NCI-H2029 (cell line): Measurements from ENCODE around the gene EVC2.

ENCODE experiments used
- DNase-seq: peaks from one replicate; lab custom pipeline; 2025; lab: John Stamatoyannopoulos, UW

Gene EVC2

GRCh38 chr4:5711479-5712184, 3.3 kb upstream of the EVC2 start:
- no peak for DNase-seq

DNA sequence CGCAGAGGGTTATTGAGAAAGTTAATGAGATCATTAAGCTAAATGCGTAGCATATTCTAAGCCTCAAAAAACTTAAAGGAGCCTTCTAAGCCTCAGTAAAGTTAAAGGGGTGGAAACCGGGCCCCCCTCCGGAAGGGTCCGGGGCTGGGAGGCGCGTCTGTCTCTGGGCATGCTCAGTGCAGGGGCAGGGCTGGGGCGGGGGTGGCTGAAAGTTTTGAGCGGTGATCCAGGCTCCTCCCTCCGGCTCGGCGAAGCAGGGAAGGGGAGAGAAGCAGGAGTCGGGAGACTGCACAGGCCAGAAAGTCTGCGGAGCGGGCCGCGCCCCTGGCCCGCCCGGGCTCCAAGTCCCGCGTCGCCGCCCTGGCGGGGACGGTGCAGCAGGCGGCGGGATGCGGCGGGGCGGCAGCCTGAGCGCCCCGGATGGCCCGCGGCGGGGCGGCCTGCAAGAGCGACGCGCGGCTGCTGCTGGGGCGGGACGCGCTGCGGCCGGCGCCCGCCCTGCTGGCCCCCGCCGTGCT, 2.7 kb upstream of the EVC2 start, which contains the start of gene EVC:
EVC (plus strand) TSS at position 241 of the 518 bp plus-strand sequence; CDS start at position 421, 180 bp downstream.
- DNase-seq = no peak

GRCh38 chr4:5710065-5710960, 2.0 kb upstream of the EVC2 start:
- no peak for DNase-seq

- no peak for DNase-seq
These were observed 832 bp upstream of the EVC2 start for GRCh38 chr4:5709207-5709575.

DNA sequence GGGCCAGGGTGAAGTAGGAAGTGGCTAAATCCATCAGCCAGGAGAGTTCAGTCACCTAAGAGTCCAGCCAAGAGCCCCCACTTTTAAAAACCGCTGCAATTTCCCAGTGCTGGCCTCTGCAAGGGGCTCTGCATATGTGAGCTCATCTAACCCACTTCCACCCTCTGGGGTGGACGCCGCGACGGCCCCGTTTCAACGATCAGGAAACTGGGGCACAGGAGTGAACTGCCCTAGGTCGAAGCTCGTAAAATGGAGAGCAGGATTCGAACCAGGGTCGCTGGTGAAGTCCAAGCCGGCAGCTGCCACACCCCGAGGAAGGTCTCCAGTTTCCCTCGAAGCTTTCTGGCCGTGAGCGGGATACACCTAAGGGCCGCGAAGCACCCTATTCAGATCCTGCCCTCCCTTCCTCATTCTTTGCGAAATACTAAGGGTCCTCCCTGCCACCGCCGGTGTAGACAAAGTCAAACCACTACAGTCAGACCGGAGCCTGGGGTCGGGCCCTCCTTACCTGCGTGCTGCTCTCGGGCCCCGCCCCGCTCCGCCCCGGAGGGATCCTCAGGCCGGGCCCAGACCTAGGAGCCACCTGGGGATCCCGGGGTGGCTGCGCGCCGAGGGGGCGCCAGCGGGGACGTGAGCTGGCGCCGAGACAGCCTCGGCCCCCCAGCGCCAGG, 446 bp downstream of the EVC2 start:
- DNase-seq = no peak

GRCh38 chr4:5707366-5707765, 993 bp downstream of the EVC2 start:
- no peak for DNase-seq

- DNase-seq = no peak
These were observed 1.7 kb downstream of the EVC2 start for GRCh38 chr4:5706486-5707290.

GRCh38 chr4:5705647-5706320, 2.6 kb downstream of the EVC2 start:
- no peak for DNase-seq

GRCh38 chr4:5704276-5704675, 4.1 kb downstream of the EVC2 start:
- no peak for DNase-seq

DNA sequence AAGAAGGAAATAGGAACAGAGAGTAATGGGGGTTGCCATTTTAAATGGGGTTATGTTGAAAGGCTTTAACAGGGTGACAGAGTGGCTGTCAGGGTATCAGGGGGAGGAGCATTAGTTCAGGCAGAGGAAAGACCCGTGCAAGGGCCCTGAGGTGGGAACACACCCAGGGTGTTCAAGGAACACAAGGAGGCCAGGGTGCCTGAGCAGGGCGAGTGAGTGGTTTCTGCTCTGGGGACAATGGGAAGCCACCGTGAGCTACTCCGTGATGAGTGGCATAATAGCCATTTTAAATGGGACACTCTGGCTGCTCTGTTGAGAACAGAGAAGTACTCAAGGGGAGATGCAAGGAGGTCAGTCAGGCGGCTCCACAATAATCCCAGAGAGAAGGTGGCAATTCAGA, 4.5 kb downstream of the EVC2 start:
- DNase-seq = no peak

DNA sequence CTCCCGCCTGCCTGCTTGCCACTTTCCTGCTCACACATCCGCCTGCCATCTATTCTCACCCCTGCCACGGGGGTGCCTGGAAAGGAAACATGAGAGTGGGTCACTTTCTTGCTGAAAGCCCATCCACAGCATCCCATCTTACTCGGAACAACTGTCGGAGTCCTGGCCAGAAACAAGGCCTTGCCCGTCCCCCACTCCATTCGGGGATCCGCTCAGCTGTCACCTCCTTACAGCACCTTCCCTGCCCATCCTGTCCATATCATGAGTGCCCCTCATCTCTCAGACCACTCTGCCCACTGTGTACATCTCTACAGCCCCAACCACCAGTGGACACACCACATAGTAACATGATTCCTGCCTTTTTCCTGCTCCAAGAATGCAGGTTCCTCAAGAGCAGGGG, 6.4 kb downstream of the EVC2 start:
- no peak for DNase-seq

- DNase-seq = no peak
These were observed 7.9 kb downstream of the EVC2 start for GRCh38 chr4:5700459-5700858.

DNA sequence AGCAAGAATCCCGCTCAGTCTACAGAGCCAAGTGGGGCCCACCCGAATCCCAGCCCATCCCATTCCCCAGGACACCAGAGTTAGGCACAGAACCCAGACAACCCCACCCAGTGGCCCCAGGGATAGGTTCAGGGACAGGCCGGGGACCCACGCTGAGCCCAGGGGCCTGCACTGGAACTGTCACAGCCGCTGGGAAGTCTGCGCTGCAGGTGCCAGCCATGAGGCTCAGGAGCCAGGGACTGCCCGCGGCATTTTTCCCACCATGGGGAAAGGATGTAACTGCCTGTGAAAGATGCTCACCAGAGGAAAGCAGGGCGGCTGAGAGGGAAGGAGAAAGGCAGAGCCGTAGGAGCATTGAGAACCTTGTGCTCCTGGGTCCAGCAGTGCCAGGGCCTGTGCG, 12.0 kb downstream of the EVC2 start:
- no peak for DNase-seq

DNA sequence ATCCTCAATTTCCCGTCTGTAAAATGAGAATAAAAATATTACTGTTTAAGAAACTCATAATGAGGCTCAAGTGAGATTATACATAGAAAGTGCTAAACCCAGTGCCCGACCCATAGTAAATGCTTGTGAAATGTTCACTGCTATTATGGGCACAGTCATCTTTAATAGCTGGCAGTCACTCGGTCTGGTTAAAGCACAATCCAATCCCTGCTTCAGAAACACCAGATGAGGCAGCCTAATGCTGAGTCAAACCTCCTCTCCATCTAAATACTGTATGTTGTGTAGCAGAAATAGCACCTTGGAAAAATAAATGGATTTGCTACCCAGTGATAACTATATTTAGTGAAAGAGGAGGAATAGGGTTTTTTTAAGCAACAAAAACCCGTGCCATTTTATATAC, 14.5 kb downstream of the EVC2 start:
- DNase-seq = no peak

- DNase-seq = no peak
These were observed 16.7 kb downstream of the EVC2 start for GRCh38 chr4:5691491-5692132.

DNA sequence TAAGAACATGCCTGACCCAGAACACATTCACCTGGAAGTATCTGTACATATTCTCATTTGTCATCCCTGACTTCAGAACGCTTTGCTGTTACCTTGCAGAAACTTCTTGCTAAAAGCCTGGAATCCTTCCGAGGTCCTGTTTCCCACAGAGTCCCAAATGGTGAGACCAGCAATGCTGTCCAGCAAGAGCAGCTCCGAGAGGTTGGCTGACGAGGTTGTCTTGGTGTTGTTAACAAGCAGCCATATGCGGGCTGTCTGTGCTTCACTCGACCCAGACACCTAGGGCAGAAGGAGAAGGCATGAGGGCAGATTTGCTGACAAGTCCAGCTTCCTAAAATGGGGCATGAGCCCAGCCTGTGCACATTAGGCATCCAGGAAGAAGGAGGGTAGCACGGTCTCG, 19.3 kb downstream of the EVC2 start:
- no peak for DNase-seq

- DNase-seq = no peak
These were observed 22.0 kb downstream of the EVC2 start for GRCh38 chr4:5686338-5686737.

DNA sequence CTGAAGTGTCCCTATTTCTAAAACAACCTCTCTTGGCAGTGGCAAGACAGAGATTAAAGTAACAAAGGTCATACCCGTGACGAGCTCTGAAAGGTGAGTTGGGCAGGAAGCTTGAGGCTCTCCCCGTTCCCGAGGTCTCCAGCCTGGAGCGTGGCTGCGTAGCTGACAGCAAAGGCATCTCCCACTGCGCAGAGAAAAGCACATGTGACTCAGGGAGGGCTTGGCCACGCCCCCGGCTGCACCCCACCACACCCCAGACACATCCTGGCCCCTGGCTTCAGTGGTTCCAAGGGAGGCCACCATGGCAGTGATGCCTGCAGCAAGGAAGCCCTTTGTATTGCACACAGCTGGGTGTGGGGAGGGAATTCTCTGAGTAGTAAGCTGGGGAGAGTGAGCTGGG, 23.1 kb downstream of the EVC2 start:
- no peak for DNase-seq

GRCh38 chr4:5683566-5683965, 24.8 kb downstream of the EVC2 start:
- DNase-seq = peak; percentile 22

GRCh38 chr4:5678977-5679376, 29.4 kb downstream of the EVC2 start:
- DNase-seq = no peak

DNA sequence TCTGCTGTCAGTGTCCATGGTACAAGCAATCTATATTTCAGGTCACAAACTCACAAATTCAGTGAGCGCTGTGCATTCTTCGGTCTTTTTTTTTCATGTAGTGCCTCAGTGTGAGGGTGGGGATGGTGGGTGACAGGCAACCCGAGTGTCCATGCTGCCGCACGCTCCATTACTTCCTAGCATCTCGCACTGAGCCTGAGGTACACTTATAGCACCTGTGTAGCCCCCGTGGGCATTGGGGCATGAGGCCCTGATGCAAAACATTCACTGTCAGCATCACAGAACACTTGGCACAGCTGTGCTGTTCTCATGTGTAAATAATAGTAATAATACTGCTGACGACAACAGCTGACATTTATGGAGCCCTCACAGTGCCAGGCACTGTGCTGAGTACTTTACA, 31.6 kb downstream of the EVC2 start:
- no peak for DNase-seq
